CD4-positive, alpha-beta T cell (primary cell): ENCODE data around the gene DOLK. TPM values are rescaled to one million over a fixed set of nuclear protein-coding genes. Genes with fewer than 3 reads are reported as not detected.

ENCODE experiments used
- ATAC-seq: fragments of 200-7000 bp; cut with Tn5 transposase; one replicate; pipeline ENCODE4 v1.10.0; 2022; ENCODE audit warnings: mild to moderate bottlenecking; ENCODE audit not compliant: poor library complexity
- CTCF ChIA-PET: fragments of 350-600 bp; sonication (Branson Sonifier 250); formaldehyde crosslinking; loops from one replicate; lab custom pipeline; 2021; ENCODE audit warnings: antibody characterized with exemption, inconsistent platforms; lab: Charles Lee
- POLR2A ChIA-PET: fragments of 350-600 bp; sonication (Branson Sonifier 250); formaldehyde crosslinking; loops from one replicate; lab custom pipeline; 2021; ENCODE audit warnings: antibody characterized with exemption, inconsistent platforms; lab: Charles Lee
- DNase-seq, 14 experiments: peaks; one replicate each; pipeline ENCODE4 v3.0.0-alpha.2; 2013 to 2020; ENCODE audit warnings: mixed read lengths in 2 of 14
- H3K27ac ChIP-seq, 2 donors: one replicate each; pipeline versions ENCODE4 v1.5.1 to v1.7.0; 2013; ENCODE audit warnings: low read length in 2 of 2, low read depth in 1 of 2, mild to moderate bottlenecking in 1 of 2
- H3K27me3 ChIP-seq, 2 experiments: 1 replicate in 1 of 2; 2 replicates in 1 of 2; pipeline versions ENCODE4 v1.6.1 to v1.7.0; 2013; ENCODE audit warnings: low read length in 2 of 2, control low read depth in 1 of 2, mild to moderate bottlenecking in 1 of 2, moderate library complexity in 1 of 2; ENCODE audit not compliant: insufficient read depth in 2 of 2, control insufficient read depth in 1 of 2
- H3K36me3 ChIP-seq: one replicate; pipeline ENCODE4 v1.6.1; 2013; ENCODE audit warnings: low read length, control low read depth; ENCODE audit not compliant: insufficient read depth
- H3K4me1 ChIP-seq: one replicate; pipeline ENCODE4 v1.6.1; 2013; ENCODE audit warnings: low read length, control low read depth; ENCODE audit not compliant: insufficient read depth
- H3K4me3 ChIP-seq: one replicate; pipeline ENCODE4 v1.5.1; 2013; ENCODE audit warnings: mild to moderate bottlenecking, low read length, moderate library complexity
- H3K9me3 ChIP-seq, 2 experiments: 1 replicate in 1 of 2; 2 replicates in 1 of 2; pipeline versions ENCODE4 v1.6.1 to v1.7.0; 2013; ENCODE audit warnings: low read length in 2 of 2, mild to moderate bottlenecking in 2 of 2, control low read depth in 1 of 2, moderate library complexity in 1 of 2; ENCODE audit not compliant: control insufficient read depth in 1 of 2, insufficient read depth in 1 of 2
- H3K27ac Mint-ChIP-seq: one replicate; pipeline ENCODE4 v1.8.0; 2020; ENCODE audit warnings: mixed read lengths
- H3K27me3 Mint-ChIP-seq: one replicate; pipeline ENCODE4 v1.8.0; 2021; ENCODE audit warnings: mixed read lengths
- H3K36me3 Mint-ChIP-seq: one replicate; pipeline ENCODE4 v1.8.0; 2021; ENCODE audit warnings: low read depth, mixed read lengths
- H3K4me1 Mint-ChIP-seq: one replicate; pipeline ENCODE4 v1.8.0; 2021; ENCODE audit warnings: low read depth, mixed read lengths
- H3K4me3 Mint-ChIP-seq: one replicate; pipeline ENCODE4 v1.8.0; 2020; ENCODE audit warnings: mild to moderate bottlenecking, mixed read lengths
- H3K9me3 Mint-ChIP-seq: one replicate; pipeline ENCODE4 v1.8.0; 2020; ENCODE audit warnings: mixed read lengths
- intact Hi-C, 2 experiments: fragments of 100-400 bp; cut with DNase I in 1 of 2; cut with micrococcal nuclease in 1 of 2; formaldehyde crosslinking; loops; one replicate each; pipeline versions ENCODE4 v1.15.1 to v1.9.0; 2023 to 2025; cut with DNase I, micrococcal nuclease
- total RNA-seq, 174 experiments: library from RNA in 2 of 174; stranded (reverse) in 2 of 174; gene quantifications; one replicate each; pipeline ENCODE4 v1.2.3 and lab custom pipeline; 2021 to 2026
- TF ChIP-seq, protein P1 (sequence below): fragments of 200-600 bp; IDR thresholded peaks from one replicate; pipeline ENCODE4 v1.8.0; 2022; ENCODE audit warnings: antibody characterized with exemption, mild to moderate bottlenecking

DOLK gene
- total RNA-seq, 2 experiments from 2014 or later, result 7.4 to 7.8 TPM

DNA sequence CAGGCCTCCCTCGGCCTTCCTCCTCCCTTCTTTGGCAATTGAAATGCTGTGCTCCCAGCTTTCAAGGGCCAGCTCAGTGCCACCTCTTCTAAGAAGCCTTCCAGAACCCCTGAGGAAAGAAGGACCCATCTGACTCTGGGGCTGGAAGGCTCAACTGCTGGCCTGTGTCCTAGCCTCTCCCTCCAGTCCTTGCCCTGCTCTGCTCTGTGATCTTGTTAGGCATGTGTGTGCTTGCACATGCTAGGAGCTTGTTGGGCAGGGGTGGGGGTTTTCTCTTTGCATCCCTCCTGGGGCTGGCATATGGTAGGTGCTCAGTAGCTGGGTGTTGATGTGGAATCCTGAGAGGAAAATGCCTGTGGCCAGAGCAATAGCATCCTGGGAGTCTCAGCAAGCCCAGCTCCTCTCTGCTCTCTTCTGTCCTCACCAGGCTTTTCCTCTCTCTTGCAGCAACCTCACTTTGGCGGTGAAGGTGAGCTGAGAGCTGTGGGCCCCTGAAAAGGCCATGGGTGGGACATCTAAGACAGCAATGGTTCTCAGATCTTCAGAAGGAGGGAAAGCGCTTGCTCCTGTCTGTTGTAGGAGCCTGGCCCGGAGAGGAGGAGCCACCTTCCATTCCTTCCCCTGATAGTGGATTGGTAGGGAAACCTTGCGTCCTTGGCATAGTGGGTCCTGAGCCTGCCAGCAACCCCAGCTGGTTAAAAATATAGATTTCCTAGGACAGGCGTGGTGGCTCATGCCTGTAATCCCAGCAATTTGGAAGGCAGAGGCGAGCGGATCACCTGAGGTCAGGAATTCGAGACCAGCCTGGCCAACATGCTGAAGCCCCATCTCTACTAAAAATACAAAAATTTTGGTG, 9.9 kb downstream of the DOLK start:
- H3K4me3 Mint-ChIP-seq, result no peak overlapping the region
- CTCF ChIA-PET, result interaction anchor here (0.6 kb wide), 1 partner anchor 286 kb away, joined by 3 read pairs; no protein-coding TSS in a partner anchor
- no peaks in the 10 kb centered on the region for H3K4me1 Mint-ChIP-seq
- POLR2A ChIA-PET, result no interaction called here
- no peak for DNase-seq
- no peak overlapping the region for H3K27ac ChIP-seq
- H3K27me3 Mint-ChIP-seq, result no peaks in the 10 kb centered on the region
- no peaks in the 10 kb centered on the region for H3K9me3 ChIP-seq
- TF ChIP-seq, protein P1, sequence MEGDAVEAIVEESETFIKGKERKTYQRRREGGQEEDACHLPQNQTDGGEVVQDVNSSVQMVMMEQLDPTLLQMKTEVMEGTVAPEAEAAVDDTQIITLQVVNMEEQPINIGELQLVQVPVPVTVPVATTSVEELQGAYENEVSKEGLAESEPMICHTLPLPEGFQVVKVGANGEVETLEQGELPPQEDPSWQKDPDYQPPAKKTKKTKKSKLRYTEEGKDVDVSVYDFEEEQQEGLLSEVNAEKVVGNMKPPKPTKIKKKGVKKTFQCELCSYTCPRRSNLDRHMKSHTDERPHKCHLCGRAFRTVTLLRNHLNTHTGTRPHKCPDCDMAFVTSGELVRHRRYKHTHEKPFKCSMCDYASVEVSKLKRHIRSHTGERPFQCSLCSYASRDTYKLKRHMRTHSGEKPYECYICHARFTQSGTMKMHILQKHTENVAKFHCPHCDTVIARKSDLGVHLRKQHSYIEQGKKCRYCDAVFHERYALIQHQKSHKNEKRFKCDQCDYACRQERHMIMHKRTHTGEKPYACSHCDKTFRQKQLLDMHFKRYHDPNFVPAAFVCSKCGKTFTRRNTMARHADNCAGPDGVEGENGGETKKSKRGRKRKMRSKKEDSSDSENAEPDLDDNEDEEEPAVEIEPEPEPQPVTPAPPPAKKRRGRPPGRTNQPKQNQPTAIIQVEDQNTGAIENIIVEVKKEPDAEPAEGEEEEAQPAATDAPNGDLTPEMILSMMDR, result no peak
- no peaks in the 10 kb centered on the region for H3K9me3 Mint-ChIP-seq
- H3K4me1 ChIP-seq, result no peaks in the 10 kb centered on the region
- ATAC-seq, result no peak
- H3K36me3 Mint-ChIP-seq, result no peaks in the 10 kb centered on the region
- H3K27ac Mint-ChIP-seq, result no peak overlapping the region
- H3K4me3 ChIP-seq, result no peak overlapping the region
- H3K36me3 ChIP-seq, result no peaks in the 10 kb centered on the region
- H3K27me3 ChIP-seq, result no peaks in the 10 kb centered on the region
- intact Hi-C loops, result no loop called here

DNA sequence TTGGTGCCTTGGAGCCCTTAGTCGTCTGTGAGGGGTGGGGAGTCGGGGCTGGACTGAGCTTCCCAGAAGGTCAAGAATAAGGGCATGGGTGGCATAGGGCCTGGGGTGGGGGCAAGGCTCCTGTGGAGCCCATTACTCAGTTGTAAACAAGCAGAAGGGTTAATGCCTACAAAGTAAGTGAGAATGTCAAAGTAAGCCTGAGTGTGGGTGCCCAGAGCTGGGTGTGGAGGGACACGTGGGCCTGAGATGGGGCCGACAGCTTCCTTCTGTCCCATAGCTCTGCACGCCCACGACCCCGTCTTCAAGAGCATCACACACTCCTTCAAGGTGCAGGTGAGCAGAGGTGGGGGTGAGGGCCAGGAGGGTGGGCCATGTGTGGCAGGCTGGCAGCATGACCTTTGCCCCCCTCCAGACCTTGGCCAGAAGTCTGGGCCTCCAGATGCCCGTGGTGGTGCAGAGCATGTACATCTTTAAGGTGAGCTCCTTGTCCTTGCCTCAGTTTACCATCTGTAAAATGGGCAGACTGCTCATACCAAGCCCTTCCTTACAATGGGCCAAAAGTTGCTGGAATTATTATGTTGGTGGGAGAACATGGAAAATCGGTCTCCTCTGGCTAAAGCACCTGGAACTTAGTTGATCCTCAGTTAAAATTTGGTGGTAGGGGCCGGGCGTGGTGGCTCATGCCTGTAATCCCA, 11.1 kb downstream of the DOLK start:
- TF ChIP-seq, protein P1, result no peak
- ChIA-PET POLR2A (no interaction called here), CTCF (no interaction called here)
- H3K27me3 ChIP-seq, result no peaks in the 10 kb centered on the region
- no peak overlapping the region for H3K27ac ChIP-seq
- H3K4me3 ChIP-seq, result no peak overlapping the region
- Mint-ChIP-seq H3K9me3 (no peaks in the 10 kb centered on the region), H3K4me1 (no peaks in the 10 kb centered on the region), H3K4me3 (no peak overlapping the region), H3K27me3 (no peaks in the 10 kb centered on the region), H3K27ac (no peak overlapping the region), H3K36me3 (no peaks in the 10 kb centered on the region)
- no peaks in the 10 kb centered on the region for H3K9me3 ChIP-seq
- H3K4me1 ChIP-seq, result no peaks in the 10 kb centered on the region
- no peak for ATAC-seq
- DNase-seq, result no peak
- intact Hi-C loops, result no loop called here
- H3K36me3 ChIP-seq, result no peaks in the 10 kb centered on the region

DNA sequence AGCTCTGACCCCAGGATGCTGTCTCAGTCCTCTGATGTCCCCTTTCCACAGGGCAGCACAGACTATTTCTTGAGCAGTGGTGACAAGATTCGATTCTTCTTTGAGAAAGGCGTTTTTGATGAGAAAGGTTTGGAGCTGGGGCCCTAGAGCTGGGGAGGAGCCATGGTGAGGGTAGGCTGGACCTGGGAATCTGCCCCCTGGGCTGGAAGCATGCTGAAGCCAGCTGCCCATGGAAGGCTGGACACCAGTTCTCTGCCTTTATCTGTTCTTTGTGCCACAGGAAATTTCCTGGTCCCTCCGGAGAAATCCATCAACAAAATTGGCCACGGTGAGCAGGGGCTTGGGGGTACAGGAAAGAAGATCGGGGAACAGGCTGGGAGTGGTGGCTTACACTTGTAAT, 13.7 kb downstream of the DOLK start:
- H3K27ac Mint-ChIP-seq, result no peak overlapping the region

More for the DNA sequence above, 13.7 kb downstream of the DOLK start:
- intact Hi-C loops, result no loop called here
- Histone ChIP-seq H3K4me3 (no peak overlapping the region), H3K4me1 (no peaks in the 10 kb centered on the region), H3K36me3 (no peaks in the 10 kb centered on the region), H3K27me3 (no peaks in the 10 kb centered on the region), H3K27ac (no peak overlapping the region), H3K9me3 (no peaks in the 10 kb centered on the region)
- ATAC-seq (no peak), DNase-seq (no peak)
- Mint-ChIP-seq H3K9me3 (no peaks in the 10 kb centered on the region), H3K4me3 (no peak overlapping the region), H3K4me1 (no peaks in the 10 kb centered on the region), H3K36me3 (no peaks in the 10 kb centered on the region), H3K27me3 (no peaks in the 10 kb centered on the region)
- ChIA-PET CTCF (no interaction called here), POLR2A (no interaction called here)
- TF ChIP-seq, protein P1, result no peak
